Lung microvascular endothelial cell (primary cell): ENCODE data around the gene FUT2. TPM values are rescaled to one million over a fixed set of nuclear protein-coding genes. Genes with fewer than 3 reads are reported as not detected.
"Not testable (repeated sequence)": the region's sequence is repeated elsewhere in the genome, so short reads cannot be mapped to it uniquely, and the experiment has no call there.

Experiments used
- DNase-seq, 2 donors: peaks; one replicate each; pipeline versions ENCODE4 v3.0.0 to v3.0.0-alpha.2; 2010; ENCODE audit warnings: low read depth in 2 of 2
- total RNA-seq: library from RNA; depleted of rRNA; stranded (reverse); fragments of >200 nt; gene quantifications from 2 replicates; pipeline ENCODE4 v1.2.1, GENCODE V29; 2014

The FUT2 gene
- total RNA-seq, 1 donor from 2014 or later = not detected

GRCh38 chr19:48698046-48698445 is 2.3 kb downstream of the FUT2 start:
- DNase-seq = peak in 1 of 2 donors; percentile 54

GRCh38 chr19:48702701-48703100 is 6.9 kb downstream of the FUT2 start:
- no peak for DNase-seq

GRCh38 chr19:48703316-48703715 is 7.5 kb downstream of the FUT2 start:
- DNase-seq = no peak

- DNase-seq = no peak
Observed at GRCh38 chr19:48705431-48705830, 9.7 kb downstream of the FUT2 start.

- no peak for DNase-seq
Observed at GRCh38 chr19:48708471-48708870, 12.7 kb downstream of the FUT2 start.

GRCh38 chr19:48711106-48711662 is 15.4 kb downstream of the FUT2 start:
- DNase-seq = no peak

- peak in 1 of 2 donors; percentile 37 for DNase-seq
Observed at GRCh38 chr19:48713041-48713863, 17.5 kb downstream of the FUT2 start.

- DNase-seq = peak; percentile 99 to 100
Observed at GRCh38 chr19:48713864-48714755, 18.3 kb downstream of the FUT2 start.

- no peak for DNase-seq
Observed at GRCh38 chr19:48714759-48715675, 19.2 kb downstream of the FUT2 start.

GRCh38 chr19:48715681-48716171 is 20.0 kb downstream of the FUT2 start:
- DNase-seq = no peak

GRCh38 chr19:48716562-48717291 is 21.0 kb downstream of the FUT2 start:
- no peak for DNase-seq

GRCh38 chr19:48718106-48718505 is 22.3 kb downstream of the FUT2 start:
- DNase-seq = not testable (repeated sequence)

GRCh38 chr19:48718711-48719231 is 23.0 kb downstream of the FUT2 start:
- DNase-seq = no peak

- DNase-seq = no peak
Observed at GRCh38 chr19:48719263-48720171, 23.7 kb downstream of the FUT2 start, which contains the start of gene MAMSTR. Gene MAMSTR, minus strand, starts transcription at chr19:48719725. Its CDS starts 694 bp downstream, at chr19:48719031.

- no peak for DNase-seq
Observed at GRCh38 chr19:48720251-48720612, 24.5 kb downstream of the FUT2 start.

GRCh38 chr19:48720613-48721296 is 25.0 kb downstream of the FUT2 start:
- DNase-seq = no peak

GRCh38 chr19:48722196-48722708 is 26.5 kb downstream of the FUT2 start:
- no peak for DNase-seq
